ENCODE results near the gene ODAD2.
"Not testable (repeated sequence)": the region's sequence is repeated elsewhere in the genome, so short reads cannot be mapped to it uniquely, and the experiment has no call there.

Gene ODAD2

GRCh38 chr10:27944005-27944404, 54.9 kb downstream of the ODAD2 start:
- TF ChIP-seq ZNF274 (IDR thresholded peaks at IDR 0.05; ENCODE audit: low read depth, low read length), result no peak
- H3K4me3 ChIP-seq (ENCODE audit: low read length), result no peak overlapping the region

- H3K4me3 ChIP-seq (ENCODE audit: low read length), result no peak overlapping the region
- TF ChIP-seq ZNF274 (IDR thresholded peaks at IDR 0.05; ENCODE audit: low read depth, low read length), result no peak
These were observed 84.0 kb downstream of the ODAD2 start for GRCh38 chr10:27914888-27915287.

DNA sequence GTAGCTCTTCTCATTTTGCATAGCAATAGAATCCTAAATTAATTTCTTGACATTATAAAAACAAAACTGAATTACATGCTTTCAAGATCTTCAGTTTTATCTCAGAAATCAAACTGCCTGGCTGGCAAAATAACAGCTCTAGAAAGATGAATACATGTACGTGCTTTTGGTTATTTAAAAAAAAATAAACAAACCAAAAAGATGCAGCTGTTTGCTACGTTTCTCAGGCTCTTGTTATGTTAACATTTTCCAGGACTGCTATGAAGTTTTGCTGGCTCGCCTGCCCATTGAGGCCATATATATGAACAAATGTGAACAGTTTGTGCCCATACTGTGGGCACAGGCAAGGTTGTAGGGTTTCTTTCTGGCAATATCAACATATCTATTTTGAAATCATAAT, 86.6 kb downstream of the ODAD2 start:
- no peak for TF ChIP-seq ZNF274 (IDR thresholded peaks at IDR 0.05; ENCODE audit: low read depth, low read length)
- H3K4me3 ChIP-seq (ENCODE audit: low read length), result no peak overlapping the region

DNA sequence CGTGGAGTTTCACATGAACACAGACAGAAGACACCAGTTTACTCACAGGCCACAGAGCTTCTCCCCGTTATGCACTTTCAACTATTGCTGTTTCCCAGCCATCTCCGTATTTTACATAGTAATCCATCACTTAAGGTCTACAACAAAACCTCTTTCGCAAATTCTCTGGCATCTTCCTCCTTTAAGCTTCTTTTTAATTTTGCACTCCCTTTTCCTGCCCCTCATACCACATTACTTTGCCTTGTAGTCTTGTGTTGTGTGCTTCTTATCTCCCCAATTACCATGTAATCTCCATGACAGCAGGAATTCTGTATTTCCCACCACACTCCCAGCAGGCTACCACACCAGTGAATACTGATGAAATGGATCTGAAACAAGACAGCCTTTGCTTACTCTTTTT, 87.3 kb downstream of the ODAD2 start:
- H3K4me3 ChIP-seq (ENCODE audit: low read length), result no peak overlapping the region
- no peak for TF ChIP-seq ZNF274 (IDR thresholded peaks at IDR 0.05; ENCODE audit: low read depth, low read length)

DNA sequence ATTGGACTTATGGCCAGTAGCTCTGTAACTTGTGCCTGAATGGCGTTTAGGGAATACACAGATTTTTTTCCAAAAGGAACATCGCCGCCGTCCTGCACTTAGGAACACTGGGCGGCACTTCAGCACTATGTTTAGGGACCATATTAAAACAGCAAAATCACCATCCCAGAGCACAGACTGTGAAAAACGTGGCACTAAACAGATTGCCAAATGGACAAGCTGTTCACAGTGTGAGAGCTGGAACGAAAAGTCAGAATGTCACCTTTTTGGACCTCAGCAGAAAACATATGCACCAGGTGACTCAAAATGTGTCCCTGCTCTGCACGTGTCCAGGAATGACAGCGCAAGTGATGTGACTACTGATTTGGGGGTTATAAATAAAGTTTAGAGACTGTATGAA, 87.9 kb downstream of the ODAD2 start:
- TF ChIP-seq ZNF274 (IDR thresholded peaks at IDR 0.05; ENCODE audit: low read depth, low read length), result no peak
- H3K4me3 ChIP-seq (ENCODE audit: low read length), result no peak overlapping the region

- TF ChIP-seq ZNF274 (IDR thresholded peaks at IDR 0.05; ENCODE audit: low read depth, low read length), result no peak
- no peak overlapping the region for H3K4me3 ChIP-seq (ENCODE audit: low read length)
These were observed 90.6 kb downstream of the ODAD2 start for GRCh38 chr10:27908231-27908630.

- not testable (repeated sequence) for H3K4me3 ChIP-seq (ENCODE audit: low read length)
These were observed 99.4 kb downstream of the ODAD2 start for GRCh38 chr10:27899485-27899884.

- no peak for TF ChIP-seq ZNF274 (IDR thresholded peaks at IDR 0.05; ENCODE audit: low read depth, low read length)
- H3K4me3 ChIP-seq (ENCODE audit: low read length), result no peak overlapping the region
These were observed 99.8 kb downstream of the ODAD2 start for GRCh38 chr10:27899058-27899457.

DNA sequence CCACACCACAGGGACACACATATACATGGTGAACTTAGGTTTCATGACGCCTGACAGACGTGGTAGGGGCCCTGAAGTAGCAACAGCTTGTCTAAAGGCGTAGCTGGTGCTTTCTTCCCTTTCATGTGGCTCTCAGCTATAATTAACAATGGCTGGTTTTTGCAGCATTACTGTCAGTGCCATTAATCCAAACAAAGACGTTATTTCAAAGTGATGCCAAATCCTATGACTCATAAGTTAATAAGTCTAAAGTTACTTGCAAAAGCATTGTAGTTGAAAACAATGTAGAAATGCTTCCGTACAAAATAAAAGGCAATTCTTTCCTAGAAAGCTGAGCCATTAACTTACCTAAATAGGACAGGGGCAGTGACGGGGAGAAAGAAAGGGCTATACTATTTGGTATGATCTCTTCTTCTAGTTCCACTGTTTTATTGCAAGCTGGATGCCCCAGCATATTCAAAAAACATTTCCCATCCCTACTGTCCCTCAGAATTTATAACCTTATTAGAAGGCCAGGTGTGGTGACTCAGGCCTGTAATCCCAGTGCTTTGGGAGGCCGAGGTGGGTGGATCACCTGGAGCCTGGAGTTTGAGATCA, 105.4 kb downstream of the ODAD2 start:
- no peak for TF ChIP-seq ZNF274 (IDR thresholded peaks at IDR 0.05; ENCODE audit: low read depth, low read length)
- H3K4me3 ChIP-seq (ENCODE audit: low read length), result no peak overlapping the region

DNA sequence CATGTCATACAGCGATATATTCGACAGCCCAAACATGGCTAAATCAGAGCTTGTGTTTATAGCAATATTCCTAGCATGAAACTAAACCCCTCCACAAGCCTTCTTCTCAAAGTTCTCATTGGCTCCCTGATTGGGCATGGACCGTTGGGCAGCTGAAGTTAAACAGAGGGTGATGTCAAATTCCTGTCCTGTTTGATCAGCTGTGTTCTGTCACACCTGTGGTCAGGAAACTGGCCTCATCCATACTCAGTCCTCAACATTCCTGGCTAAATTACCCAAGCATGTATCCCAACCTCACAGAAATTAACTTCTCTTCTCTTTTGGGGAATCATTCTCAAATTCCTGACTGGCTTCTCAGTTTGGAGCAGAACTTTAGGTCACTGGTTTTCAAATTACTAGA, 107.9 kb downstream of the ODAD2 start:
- no peak for TF ChIP-seq ZNF274 (IDR thresholded peaks at IDR 0.05; ENCODE audit: low read depth, low read length)

DNA sequence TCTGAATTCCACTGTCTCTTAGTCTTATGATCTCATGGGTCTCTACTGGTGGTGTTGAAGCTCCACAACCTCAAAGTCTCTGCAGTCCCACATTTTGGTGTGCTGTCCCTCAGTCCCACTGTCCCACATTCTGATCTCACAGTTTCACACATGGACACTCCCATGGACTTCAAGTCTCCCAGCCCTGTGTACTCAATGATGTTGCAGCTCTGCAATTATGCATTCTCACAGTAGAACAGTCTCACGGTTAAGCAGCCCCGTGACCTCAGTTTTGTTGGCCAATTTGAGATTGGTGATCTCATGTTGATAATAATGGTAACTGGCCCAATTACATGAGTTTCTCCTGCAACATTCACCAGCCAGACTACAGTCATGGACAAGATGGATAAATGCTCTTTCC, 109.4 kb downstream of the ODAD2 start:
- TF ChIP-seq ZNF274 (IDR thresholded peaks at IDR 0.05; ENCODE audit: low read depth, low read length), result no peak
- no peak overlapping the region for H3K4me3 ChIP-seq (ENCODE audit: low read length)

More for the DNA sequence above, 107.9 kb downstream of the ODAD2 start:
- no peak overlapping the region for H3K4me3 ChIP-seq (ENCODE audit: low read length)

GRCh38 chr10:27884185-27884641, 114.7 kb downstream of the ODAD2 start:
- TF ChIP-seq ZNF274 (IDR thresholded peaks at IDR 0.05; ENCODE audit: low read depth, low read length), result no peak
- no peak overlapping the region for H3K4me3 ChIP-seq (ENCODE audit: low read length)

DNA sequence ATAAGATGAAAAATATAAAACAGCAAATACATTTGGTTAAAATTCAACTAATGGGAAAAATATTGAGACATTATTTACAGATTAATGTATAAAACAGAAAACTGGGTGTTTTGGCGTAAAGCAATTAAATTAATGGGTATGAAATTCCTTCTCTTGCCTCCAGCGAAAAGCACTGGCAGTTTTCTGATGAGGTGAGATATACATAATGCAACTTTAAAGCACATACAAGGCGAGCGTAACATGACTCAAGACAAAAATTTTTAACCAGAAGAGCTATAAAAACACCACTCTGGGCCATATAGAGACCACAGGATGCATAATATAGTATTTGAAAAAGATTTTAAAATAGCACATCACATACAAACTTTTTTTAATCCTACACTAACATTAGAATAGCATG, 120.6 kb downstream of the ODAD2 start:
- H3K4me3 ChIP-seq (ENCODE audit: low read length), result no peak overlapping the region
- no peak for TF ChIP-seq ZNF274 (IDR thresholded peaks at IDR 0.05; ENCODE audit: low read depth, low read length)

GRCh38 chr10:27865221-27865635, 133.7 kb downstream of the ODAD2 start:
- TF ChIP-seq ZNF274 (IDR thresholded peaks at IDR 0.05; ENCODE audit: low read depth, low read length), result no peak

DNA sequence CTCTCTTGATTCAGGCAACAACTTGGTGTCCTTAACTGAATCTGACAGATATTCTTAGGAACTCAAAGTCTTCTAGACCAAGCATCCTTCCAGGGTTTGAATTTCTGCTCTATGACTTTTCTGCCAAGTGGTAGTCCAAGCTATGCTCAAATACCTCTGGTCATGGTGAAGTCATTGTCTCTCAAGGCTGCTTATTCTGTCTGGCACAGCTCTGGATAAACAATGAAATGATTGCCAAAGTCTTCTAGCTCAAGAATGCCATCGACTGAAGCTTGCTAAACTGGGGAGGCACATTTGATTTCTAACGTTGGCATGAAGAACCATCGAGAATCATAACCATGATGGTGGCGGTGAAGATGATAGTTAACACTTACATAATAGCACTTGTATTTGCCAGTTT, 137.1 kb downstream of the ODAD2 start:
- TF ChIP-seq ZNF274 (IDR thresholded peaks at IDR 0.05; ENCODE audit: low read depth, low read length), result no peak

More at GRCh38 chr10:27865221-27865635, 133.7 kb downstream of the ODAD2 start:
- H3K4me3 ChIP-seq (ENCODE audit: low read length), result no peak overlapping the region

GRCh38 chr10:27857616-27858015, 141.3 kb downstream of the ODAD2 start:
- no peak overlapping the region for H3K4me3 ChIP-seq (ENCODE audit: low read length)
- TF ChIP-seq ZNF274 (IDR thresholded peaks at IDR 0.05; ENCODE audit: low read depth, low read length), result no peak

More for the DNA sequence above, 137.1 kb downstream of the ODAD2 start:
- H3K4me3 ChIP-seq (ENCODE audit: low read length), result no peak overlapping the region
